ENCODE measurements around the gene NCKAP1. TPM values are rescaled to one million over a fixed set of nuclear protein-coding genes. Genes with fewer than 3 reads are reported as not detected.
A peak's percentile ranks its signal among the peaks of the same experiment; 100 is the strongest.
"Not testable (repeated sequence)": the region's sequence is repeated elsewhere in the genome, so short reads cannot be mapped to it uniquely, and the experiment has no call there.

NCKAP1 gene
- polyA plus RNA-seq, 1 donor: 127 TPM

- Histone ChIP-seq H3K27ac (ENCODE audit: low read length) (no peak overlapping the region), H3K9me3 (ENCODE audit: control insufficient read depth, low read depth, low read length) (peaks cover 4% of the 10 kb centered on the region), H3K36me3 (ENCODE audit: control insufficient read depth, insufficient read depth, low read length) (no peaks in the 10 kb centered on the region), H3K27me3 (ENCODE audit: control insufficient read depth, insufficient read depth, low read length) (no peaks in the 10 kb centered on the region), H3K4me1 (ENCODE audit: control insufficient read depth, insufficient read depth, low read length) (no peaks in the 10 kb centered on the region), H3K4me3 (ENCODE audit: low read length) (no peak overlapping the region)
- no peak for DNase-seq
- WGBS (ENCODE audit: insufficient coverage, low lambda C conversion rate): no CpG with 5 or more reads among the region's 2 CpGs
Observed at GRCh38 chr2:183069174-183069573, 30.9 kb upstream of the NCKAP1 start.

GRCh38 chr2:183068561-183068960, 30.3 kb upstream of the NCKAP1 start:
- Histone ChIP-seq H3K4me1 (ENCODE audit: control insufficient read depth, insufficient read depth, low read length) (no peaks in the 10 kb centered on the region), H3K9me3 (ENCODE audit: control insufficient read depth, low read depth, low read length) (peaks cover 4% of the 10 kb centered on the region), H3K36me3 (ENCODE audit: control insufficient read depth, insufficient read depth, low read length) (no peaks in the 10 kb centered on the region), H3K4me3 (ENCODE audit: low read length) (no peak overlapping the region), H3K27me3 (ENCODE audit: control insufficient read depth, insufficient read depth, low read length) (no peaks in the 10 kb centered on the region), H3K27ac (ENCODE audit: low read length) (no peak overlapping the region)
- no peak for DNase-seq
- no CpG with 5 or more reads among the region's 3 CpGs for WGBS (ENCODE audit: insufficient coverage, low lambda C conversion rate)

- Histone ChIP-seq H3K4me1 (ENCODE audit: control insufficient read depth, insufficient read depth, low read length) (peaks cover 21% of the 10 kb centered on the region), H3K9me3 (ENCODE audit: control insufficient read depth, low read depth, low read length) (no peaks in the 10 kb centered on the region), H3K27ac (ENCODE audit: low read length) (no peak overlapping the region), H3K27me3 (ENCODE audit: control insufficient read depth, insufficient read depth, low read length) (no peaks in the 10 kb centered on the region), H3K36me3 (ENCODE audit: control insufficient read depth, insufficient read depth, low read length) (no peaks in the 10 kb centered on the region), H3K4me3 (ENCODE audit: low read length) (no peak overlapping the region)
- WGBS (ENCODE audit: insufficient coverage, low lambda C conversion rate): no CpG with 5 or more reads among the region's 2 CpGs
- DNase-seq: no peak
Observed at GRCh38 chr2:183063083-183063482, 24.8 kb upstream of the NCKAP1 start.

GRCh38 chr2:183060571-183061231, 22.4 kb upstream of the NCKAP1 start:
- Histone ChIP-seq H3K27me3 (ENCODE audit: control insufficient read depth, insufficient read depth, low read length) (no peaks in the 10 kb centered on the region), H3K9me3 (ENCODE audit: control insufficient read depth, low read depth, low read length) (no peaks in the 10 kb centered on the region), H3K36me3 (ENCODE audit: control insufficient read depth, insufficient read depth, low read length) (no peaks in the 10 kb centered on the region), H3K27ac (ENCODE audit: low read length) (peak overlapping the region; percentile 81), H3K4me1 (ENCODE audit: control insufficient read depth, insufficient read depth, low read length) (peaks cover 32% of the 10 kb centered on the region), H3K4me3 (ENCODE audit: low read length) (no peak overlapping the region)
- WGBS (ENCODE audit: insufficient coverage, low lambda C conversion rate): no CpG with 5 or more reads among the region's 14 CpGs
- DNase-seq: peak; percentile 67 to 90

- Histone ChIP-seq H3K9me3 (ENCODE audit: control insufficient read depth, low read depth, low read length) (no peaks in the 10 kb centered on the region), H3K36me3 (ENCODE audit: control insufficient read depth, insufficient read depth, low read length) (no peaks in the 10 kb centered on the region), H3K27me3 (ENCODE audit: control insufficient read depth, insufficient read depth, low read length) (no peaks in the 10 kb centered on the region), H3K4me3 (ENCODE audit: low read length) (no peak overlapping the region), H3K27ac (ENCODE audit: low read length) (peak overlapping the region; percentile 81), H3K4me1 (ENCODE audit: control insufficient read depth, insufficient read depth, low read length) (peaks cover 32% of the 10 kb centered on the region)
- WGBS (ENCODE audit: insufficient coverage, low lambda C conversion rate): no CpG with 5 or more reads among the region's 1 CpG
- DNase-seq: peak in 1 of 2 donors; percentile 49
Observed at GRCh38 chr2:183059561-183059960, 21.3 kb upstream of the NCKAP1 start.

GRCh38 chr2:183057333-183057985, 19.2 kb upstream of the NCKAP1 start:
- 33% methylated on average over 1 of the region's 3 CpGs for WGBS (ENCODE audit: insufficient coverage, low lambda C conversion rate)
- Histone ChIP-seq H3K4me3 (ENCODE audit: low read length) (peak overlapping the region; percentile 11), H3K4me1 (ENCODE audit: control insufficient read depth, insufficient read depth, low read length) (peaks cover 32% of the 10 kb centered on the region), H3K27me3 (ENCODE audit: control insufficient read depth, insufficient read depth, low read length) (no peaks in the 10 kb centered on the region), H3K36me3 (ENCODE audit: control insufficient read depth, insufficient read depth, low read length) (no peaks in the 10 kb centered on the region), H3K9me3 (ENCODE audit: control insufficient read depth, low read depth, low read length) (no peaks in the 10 kb centered on the region), H3K27ac (ENCODE audit: low read length) (peak overlapping the region; percentile 92)
- DNase-seq: no peak

GRCh38 chr2:183049420-183049819, 11.2 kb upstream of the NCKAP1 start:
- Histone ChIP-seq H3K36me3 (ENCODE audit: control insufficient read depth, insufficient read depth, low read length) (no peaks in the 10 kb centered on the region), H3K27me3 (ENCODE audit: control insufficient read depth, insufficient read depth, low read length) (no peaks in the 10 kb centered on the region), H3K9me3 (ENCODE audit: control insufficient read depth, low read depth, low read length) (no peaks in the 10 kb centered on the region), H3K27ac (ENCODE audit: low read length) (no peak overlapping the region), H3K4me1 (ENCODE audit: control insufficient read depth, insufficient read depth, low read length) (no peaks in the 10 kb centered on the region), H3K4me3 (ENCODE audit: low read length) (no peak overlapping the region)
- no peak for DNase-seq
- WGBS (ENCODE audit: insufficient coverage, low lambda C conversion rate): no CpG with 5 or more reads among the region's 5 CpGs

GRCh38 chr2:183047486-183048125, 9.3 kb upstream of the NCKAP1 start:
- H3K4me1 ChIP-seq (ENCODE audit: control insufficient read depth, insufficient read depth, low read length); DNase-seq; H3K27ac ChIP-seq (ENCODE audit: low read length); H3K4me3 ChIP-seq (ENCODE audit: low read length); H3K27me3 ChIP-seq (ENCODE audit: control insufficient read depth, insufficient read depth, low read length); H3K36me3 ChIP-seq (ENCODE audit: control insufficient read depth, insufficient read depth, low read length); H3K9me3 ChIP-seq (ENCODE audit: control insufficient read depth, low read depth, low read length): not testable (repeated sequence)
- WGBS (ENCODE audit: insufficient coverage, low lambda C conversion rate): 100% methylated on average over 1 of the region's 5 CpGs

GRCh38 chr2:183043580-183043979, 5.3 kb upstream of the NCKAP1 start:
- not testable (repeated sequence) for H3K4me3 ChIP-seq (ENCODE audit: low read length); H3K36me3 ChIP-seq (ENCODE audit: control insufficient read depth, insufficient read depth, low read length); DNase-seq; H3K4me1 ChIP-seq (ENCODE audit: control insufficient read depth, insufficient read depth, low read length); H3K27ac ChIP-seq (ENCODE audit: low read length); H3K27me3 ChIP-seq (ENCODE audit: control insufficient read depth, insufficient read depth, low read length); H3K9me3 ChIP-seq (ENCODE audit: control insufficient read depth, low read depth, low read length)
- 89% methylated on average over 1 of the region's 8 CpGs for WGBS (ENCODE audit: insufficient coverage, low lambda C conversion rate)

- no peaks in the 10 kb centered on the region for H3K4me1 ChIP-seq (ENCODE audit: control insufficient read depth, insufficient read depth, low read length)
- no peaks in the 10 kb centered on the region for H3K27me3 ChIP-seq (ENCODE audit: control insufficient read depth, insufficient read depth, low read length)
- 100% methylated on average over 1 of the region's 2 CpGs for WGBS (ENCODE audit: insufficient coverage, low lambda C conversion rate)
- H3K9me3 ChIP-seq (ENCODE audit: control insufficient read depth, low read depth, low read length): no peaks in the 10 kb centered on the region
- no peak overlapping the region for H3K27ac ChIP-seq (ENCODE audit: low read length)
- H3K4me3 ChIP-seq (ENCODE audit: low read length): no peak overlapping the region
- no peak for DNase-seq
- no peaks in the 10 kb centered on the region for H3K36me3 ChIP-seq (ENCODE audit: control insufficient read depth, insufficient read depth, low read length)
Observed at GRCh38 chr2:183040604-183041003, 2.3 kb upstream of the NCKAP1 start.

All from large intestine (tissue), 3 donors.